G401.6 (cell line): Measurements from ENCODE around the gene CREG2.
"Not testable (repeated sequence)": the region's sequence is repeated elsewhere in the genome, so short reads cannot be mapped to it uniquely, and the experiment has no call there.

Experiments
- FAIRE-seq: peaks from 2 replicates; lab custom pipeline; 2012; peaks lifted over from hg19 to GRCh38; lab: Jason Lieb, UNC

CREG2 gene

GRCh38 chr2:101371636-101372035 is 15.7 kb downstream of the CREG2 start:
- FAIRE-seq = no peak

- no peak for FAIRE-seq
Measured at GRCh38 chr2:101369100-101369499, 18.2 kb downstream of the CREG2 start.

GRCh38 chr2:101368376-101368775 is 18.9 kb downstream of the CREG2 start:
- FAIRE-seq = no peak

GRCh38 chr2:101367508-101367907 is 19.8 kb downstream of the CREG2 start:
- FAIRE-seq = no peak

GRCh38 chr2:101364878-101365277 is 22.4 kb downstream of the CREG2 start:
- no peak for FAIRE-seq

GRCh38 chr2:101362777-101363176 is 24.5 kb downstream of the CREG2 start:
- FAIRE-seq = no peak

GRCh38 chr2:101362316-101362715 is 25.0 kb downstream of the CREG2 start:
- no peak for FAIRE-seq

GRCh38 chr2:101361522-101361921 is 25.8 kb downstream of the CREG2 start:
- FAIRE-seq = no peak

GRCh38 chr2:101361121-101361520 is 26.2 kb downstream of the CREG2 start:
- no peak for FAIRE-seq

GRCh38 chr2:101360232-101360631 is 27.1 kb downstream of the CREG2 start:
- no peak for FAIRE-seq

- no peak for FAIRE-seq
Measured at GRCh38 chr2:101359410-101359954, 27.8 kb downstream of the CREG2 start.

GRCh38 chr2:101357376-101357775 is 29.9 kb downstream of the CREG2 start:
- no peak for FAIRE-seq

- no peak for FAIRE-seq
Measured at GRCh38 chr2:101356521-101356920, 30.8 kb downstream of the CREG2 start.

- no peak for FAIRE-seq
Measured at GRCh38 chr2:101356055-101356454, 31.2 kb downstream of the CREG2 start.

GRCh38 chr2:101355401-101356054 is 31.8 kb downstream of the CREG2 start:
- FAIRE-seq = no peak

- FAIRE-seq = no peak
Measured at GRCh38 chr2:101354420-101355311, 32.6 kb downstream of the CREG2 start.

- not testable (repeated sequence) for FAIRE-seq
Measured at GRCh38 chr2:101352631-101353030, 34.7 kb downstream of the CREG2 start.

GRCh38 chr2:101351207-101351606 is 36.1 kb downstream of the CREG2 start:
- FAIRE-seq = no peak

GRCh38 chr2:101349893-101350662 is 37.2 kb downstream of the CREG2 start:
- FAIRE-seq = no peak

GRCh38 chr2:101348883-101349282 is 38.4 kb downstream of the CREG2 start:
- no peak for FAIRE-seq

- no peak for FAIRE-seq
Measured at GRCh38 chr2:101346909-101347308, 40.4 kb downstream of the CREG2 start.

GRCh38 chr2:101344137-101344536 is 43.2 kb downstream of the CREG2 start:
- FAIRE-seq = no peak

- no peak for FAIRE-seq
Measured at GRCh38 chr2:101342625-101343008, 44.7 kb downstream of the CREG2 start.
